SK-N-SH (cell line): ENCODE data around the gene SIGLEC15. TPM values are rescaled to one million over a fixed set of nuclear protein-coding genes. Genes with fewer than 3 reads are reported as not detected.

Experiments
- CTCF ChIA-PET: fragments of 300-600, 350-600 bp; formaldehyde crosslinking; extraction: SDS; loops from one replicate; lab custom pipeline; 2021; lab: Yijun Ruan, JAX
- POLR2A ChIA-PET: fragments of 350-600 bp; sonication (Branson Sonifier 250); formaldehyde crosslinking; extraction: SDS; loops from one replicate; lab custom pipeline; 2020; ENCODE audit warnings: antibody characterized with exemption, inconsistent platforms; lab: Yijun Ruan, JAX
- DNase-seq: peaks from one replicate; pipeline ENCODE4 v3.0.0; 2012
- H2AFZ ChIP-seq: fragments of 200-600 bp; sonication (generic); 2 replicates; pipeline ENCODE4 v1.8.1; 2016; ENCODE audit warnings: antibody characterized with exemption, mild to moderate bottlenecking, low read depth
- H3F3A ChIP-seq: fragments of 200-600 bp; sonication (generic); replicated peaks from 2 replicates; pipeline ENCODE3; 2016; ENCODE audit warnings: antibody characterized with exemption, mild to moderate bottlenecking; ENCODE audit not compliant: insufficient read depth
- H3K27ac ChIP-seq, 2 experiments: fragments of 200-500 bp in 1 of 2; fragments of 200-600 bp in 1 of 2; sonication (Bioruptor generic) in 1 of 2; sonication (generic), shearing (Covaris generic) in 1 of 2; 2 replicates each; pipeline versions ENCODE4 v1.5.1 to v1.6.1; 2014 to 2016; ENCODE audit warnings: low read depth in 2 of 2, inconsistent platforms in 1 of 2, low read length in 1 of 2, mild to moderate bottlenecking in 1 of 2, mixed read lengths in 1 of 2
- H3K27me3 ChIP-seq: fragments of 200-600 bp; sonication (generic), shearing (Covaris generic); 2 replicates; pipeline ENCODE4 v1.6.1; 2016; ENCODE audit warnings: mixed run types; ENCODE audit not compliant: insufficient read depth
- H3K36me3 ChIP-seq, 2 experiments: fragments of 200-500 bp in 1 of 2; fragments of 200-600 bp in 1 of 2; sonication (Bioruptor generic) in 1 of 2; sonication (generic) in 1 of 2; replicated peaks in 1 of 2; 2 replicates each; pipeline versions ENCODE3 to v1.5.1; 2014 to 2016; ENCODE audit warnings: low read length in 1 of 2, mild to moderate bottlenecking in 1 of 2; ENCODE audit not compliant: insufficient read depth in 2 of 2, control insufficient read depth in 1 of 2
- H3K4me1 ChIP-seq, 2 experiments: fragments of 200-500 bp in 1 of 2; fragments of 200-600 bp in 1 of 2; sonication (Bioruptor generic) in 1 of 2; sonication (generic), shearing (Covaris generic) in 1 of 2; 2 replicates each; pipeline versions ENCODE4 v1.5.1 to v1.6.1; 2014 to 2016; ENCODE audit warnings: low read depth in 1 of 2, low read length in 1 of 2, mixed run types in 1 of 2; ENCODE audit not compliant: insufficient read depth in 2 of 2, control insufficient read depth in 1 of 2
- H3K4me2 ChIP-seq: fragments of 200-600 bp; sonication (generic), shearing (Covaris generic); 2 replicates; pipeline ENCODE4 v1.6.1; 2017; ENCODE audit warnings: mixed run types
- H3K4me3 ChIP-seq, 2 experiments: fragments of 200-500 bp in 1 of 2; fragments of 200-600 bp in 1 of 2; sonication (Bioruptor generic) in 1 of 2; sonication (generic), shearing (Covaris generic) in 1 of 2; 2 replicates each; pipeline versions ENCODE4 v1.5.1 to v1.8.1; 2014 to 2016; ENCODE audit warnings: low read depth in 2 of 2, inconsistent platforms in 1 of 2, low read length in 1 of 2, mild to moderate bottlenecking in 1 of 2, mixed read lengths in 1 of 2, moderate library complexity in 1 of 2
- H3K79me2 ChIP-seq: fragments of 200-600 bp; sonication (generic); 2 replicates; pipeline ENCODE4 v1.8.1; 2017; ENCODE audit warnings: mild to moderate bottlenecking; ENCODE audit not compliant: insufficient read depth
- H3K9ac ChIP-seq: fragments of 200-600 bp; sonication (generic); 2 replicates; pipeline ENCODE4 v1.6.1; 2017; ENCODE audit warnings: mixed run types
- H3K9me2 ChIP-seq: fragments of 200-600 bp; sonication (generic); 2 replicates; pipeline ENCODE4 v1.6.1; 2017; ENCODE audit warnings: mixed run types
- H3K9me3 ChIP-seq: fragments of 200-600 bp; sonication (generic); 2 replicates; pipeline ENCODE4 v1.6.1; 2017; ENCODE audit warnings: mixed run types, mild to moderate bottlenecking, moderate library complexity
- H4K20me1 ChIP-seq: fragments of 200-600 bp; sonication (generic); 2 replicates; pipeline ENCODE4 v1.6.1; 2017; ENCODE audit warnings: mild to moderate bottlenecking, mixed run types; ENCODE audit not compliant: insufficient read depth
- CHD2 ChIP-seq: fragments of 150-350 bp; IDR thresholded peaks from 2 replicates; pipeline ENCODE4 v1.6.1; 2018; ENCODE audit warnings: low read length; ENCODE audit not compliant: partially characterized antibody
- EP300 ChIP-seq, 2 experiments: IDR thresholded peaks; 2 replicates each; pipeline versions ENCODE4 v1.4.0 to v1.6.1; 2012; ENCODE audit warnings: borderline replicate concordance in 1 of 2, low read depth in 1 of 2, low read length in 1 of 2
- FOXM1 ChIP-seq: IDR thresholded peaks from 2 replicates; pipeline ENCODE4 v1.4.0; 2012; ENCODE audit warnings: low read depth, mild to moderate bottlenecking
- GATA2 ChIP-seq: sonication (generic); formaldehyde crosslinking; IDR thresholded peaks from 2 replicates; pipeline ENCODE4 v1.5.0; 2020; ENCODE audit warnings: mild to moderate bottlenecking, missing genetic modification reagents
- NFIC ChIP-seq: IDR thresholded peaks from 2 replicates; pipeline ENCODE4 v1.4.0; 2012; ENCODE audit warnings: borderline replicate concordance
- NRF1 ChIP-seq: IDR thresholded peaks from 2 replicates; pipeline ENCODE4 v1.6.1; 2012; ENCODE audit warnings: low read depth, mild to moderate bottlenecking, low read length
- RAD21 ChIP-seq: IDR thresholded peaks from 2 replicates; pipeline ENCODE4 v1.6.1; 2012; ENCODE audit warnings: mild to moderate bottlenecking, low read length
- RFX5 ChIP-seq: IDR thresholded peaks from 2 replicates; pipeline ENCODE4 v1.6.1; 2012; ENCODE audit warnings: mild to moderate bottlenecking, improper control_type of control experiment, low read length
- RXRA ChIP-seq: IDR thresholded peaks from 2 replicates; pipeline ENCODE4 v1.4.0; 2012; ENCODE audit warnings: low read depth, mild to moderate bottlenecking, borderline replicate concordance
- SIN3A ChIP-seq: IDR thresholded peaks from 2 replicates; pipeline ENCODE4 v1.6.1; 2012; ENCODE audit warnings: low read depth, mild to moderate bottlenecking, low read length, moderate library complexity, borderline replicate concordance
- TEAD4 ChIP-seq: IDR thresholded peaks from 2 replicates; pipeline ENCODE4 v1.4.0; 2012; ENCODE audit warnings: mild to moderate bottlenecking, borderline replicate concordance; ENCODE audit not compliant: insufficient read depth
- YY1 ChIP-seq: IDR thresholded peaks from 2 replicates; pipeline ENCODE4 v1.4.0; 2012; ENCODE audit warnings: low read depth, mild to moderate bottlenecking
- WGBS: methylation state at CpG from one replicate; pipeline ENCODE4 v1.1.6; 2017; ENCODE audit warnings: low lambda C conversion rate; 5-methylcytosine and 5-hydroxymethylcytosine counted together
- polyA plus RNA-seq, 3 experiments: library from polyadenylated mRNA; depleted of rRNA; stranded (reverse); fragments of >200 nt; gene quantifications; 2 replicates each; pipeline ENCODE4 v1.2.3, GENCODE V29; 2012
- TF ChIP-seq, protein P1 (sequence below): IDR thresholded peaks from 2 replicates; pipeline ENCODE4 v1.6.1; 2012; ENCODE audit warnings: mild to moderate bottlenecking, low read depth, low read length, moderate library complexity
- TF ChIP-seq, protein P2 (sequence below): fragments of 150-350 bp; IDR thresholded peaks from 2 replicates; pipeline ENCODE4 v1.6.1; 2017; ENCODE audit warnings: antibody characterized with exemption, low read length, low read depth, borderline replicate concordance
- TF ChIP-seq, protein P3 (sequence below): fragments of 200-600 bp; sonication (generic); IDR thresholded peaks from 2 replicates; pipeline ENCODE4 v1.6.1; 2017; ENCODE audit warnings: antibody characterized with exemption, mild to moderate bottlenecking, moderate library complexity
- TF ChIP-seq, protein P4 (sequence below): IDR thresholded peaks from 2 replicates; pipeline ENCODE4 v1.4.0; 2012; ENCODE audit warnings: low read depth, borderline replicate concordance

SIGLEC15 gene
- polyA plus RNA-seq, 1 of the 3 experiments (the other 2 are of a cell fraction) = 0.10 TPM

DNA sequence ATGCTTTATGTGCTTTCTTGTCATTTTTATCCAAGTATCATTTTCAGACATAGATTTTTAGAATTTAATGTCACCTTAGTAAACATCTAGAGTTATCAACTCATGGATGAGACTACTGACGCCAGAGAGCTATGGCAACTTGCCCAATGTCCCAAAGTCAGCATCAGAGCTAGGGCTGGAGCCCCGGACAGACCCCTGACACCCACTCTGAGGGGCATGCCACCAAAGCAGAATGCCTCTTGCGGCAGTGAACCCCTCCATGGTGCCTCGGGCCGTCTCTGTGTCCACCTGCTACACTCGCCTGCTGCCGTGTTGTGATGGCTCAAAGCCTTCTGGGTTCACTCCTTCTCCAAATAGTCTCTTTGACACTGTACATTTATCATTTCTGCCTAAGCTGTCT lies 5.4 kb downstream of the SIGLEC15 start (continued):
- TF ChIP-seq, protein P1, sequence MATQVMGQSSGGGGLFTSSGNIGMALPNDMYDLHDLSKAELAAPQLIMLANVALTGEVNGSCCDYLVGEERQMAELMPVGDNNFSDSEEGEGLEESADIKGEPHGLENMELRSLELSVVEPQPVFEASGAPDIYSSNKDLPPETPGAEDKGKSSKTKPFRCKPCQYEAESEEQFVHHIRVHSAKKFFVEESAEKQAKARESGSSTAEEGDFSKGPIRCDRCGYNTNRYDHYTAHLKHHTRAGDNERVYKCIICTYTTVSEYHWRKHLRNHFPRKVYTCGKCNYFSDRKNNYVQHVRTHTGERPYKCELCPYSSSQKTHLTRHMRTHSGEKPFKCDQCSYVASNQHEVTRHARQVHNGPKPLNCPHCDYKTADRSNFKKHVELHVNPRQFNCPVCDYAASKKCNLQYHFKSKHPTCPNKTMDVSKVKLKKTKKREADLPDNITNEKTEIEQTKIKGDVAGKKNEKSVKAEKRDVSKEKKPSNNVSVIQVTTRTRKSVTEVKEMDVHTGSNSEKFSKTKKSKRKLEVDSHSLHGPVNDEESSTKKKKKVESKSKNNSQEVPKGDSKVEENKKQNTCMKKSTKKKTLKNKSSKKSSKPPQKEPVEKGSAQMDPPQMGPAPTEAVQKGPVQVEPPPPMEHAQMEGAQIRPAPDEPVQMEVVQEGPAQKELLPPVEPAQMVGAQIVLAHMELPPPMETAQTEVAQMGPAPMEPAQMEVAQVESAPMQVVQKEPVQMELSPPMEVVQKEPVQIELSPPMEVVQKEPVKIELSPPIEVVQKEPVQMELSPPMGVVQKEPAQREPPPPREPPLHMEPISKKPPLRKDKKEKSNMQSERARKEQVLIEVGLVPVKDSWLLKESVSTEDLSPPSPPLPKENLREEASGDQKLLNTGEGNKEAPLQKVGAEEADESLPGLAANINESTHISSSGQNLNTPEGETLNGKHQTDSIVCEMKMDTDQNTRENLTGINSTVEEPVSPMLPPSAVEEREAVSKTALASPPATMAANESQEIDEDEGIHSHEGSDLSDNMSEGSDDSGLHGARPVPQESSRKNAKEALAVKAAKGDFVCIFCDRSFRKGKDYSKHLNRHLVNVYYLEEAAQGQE = no peak
- no peak for TF ChIP-seq RXRA
- TF ChIP-seq, protein P2, sequence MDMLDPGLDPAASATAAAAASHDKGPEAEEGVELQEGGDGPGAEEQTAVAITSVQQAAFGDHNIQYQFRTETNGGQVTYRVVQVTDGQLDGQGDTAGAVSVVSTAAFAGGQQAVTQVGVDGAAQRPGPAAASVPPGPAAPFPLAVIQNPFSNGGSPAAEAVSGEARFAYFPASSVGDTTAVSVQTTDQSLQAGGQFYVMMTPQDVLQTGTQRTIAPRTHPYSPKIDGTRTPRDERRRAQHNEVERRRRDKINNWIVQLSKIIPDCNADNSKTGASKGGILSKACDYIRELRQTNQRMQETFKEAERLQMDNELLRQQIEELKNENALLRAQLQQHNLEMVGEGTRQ = no peak

DNA sequence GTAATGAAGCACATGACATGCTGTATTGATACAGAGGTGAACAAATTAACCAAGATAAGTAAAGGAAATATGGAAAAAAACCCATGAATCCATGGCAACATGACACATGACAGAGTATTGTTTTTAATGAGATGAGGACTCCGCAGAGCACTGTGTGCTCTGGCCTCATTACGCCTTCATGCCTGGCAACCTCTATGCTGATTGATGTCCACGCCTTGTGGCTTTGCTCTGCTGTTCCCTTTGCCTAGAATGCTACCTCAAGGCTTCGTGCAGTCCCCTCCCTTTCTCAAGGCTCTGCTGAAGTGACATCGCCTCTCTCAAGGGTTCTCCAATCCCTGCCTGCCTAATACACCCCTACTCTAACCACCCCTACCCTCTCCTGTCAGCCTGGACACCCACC lies 8.4 kb downstream of the SIGLEC15 start:
- TF ChIP-seq NRF1 = no peak
- no peak for TF ChIP-seq FOXM1
- TF ChIP-seq CHD2 = no peak
- TF ChIP-seq NFIC = no peak
- TF ChIP-seq SIN3A = no peak
- TF ChIP-seq, protein P2 = no peak
- TF ChIP-seq TEAD4 = no peak
- TF ChIP-seq, protein P3, sequence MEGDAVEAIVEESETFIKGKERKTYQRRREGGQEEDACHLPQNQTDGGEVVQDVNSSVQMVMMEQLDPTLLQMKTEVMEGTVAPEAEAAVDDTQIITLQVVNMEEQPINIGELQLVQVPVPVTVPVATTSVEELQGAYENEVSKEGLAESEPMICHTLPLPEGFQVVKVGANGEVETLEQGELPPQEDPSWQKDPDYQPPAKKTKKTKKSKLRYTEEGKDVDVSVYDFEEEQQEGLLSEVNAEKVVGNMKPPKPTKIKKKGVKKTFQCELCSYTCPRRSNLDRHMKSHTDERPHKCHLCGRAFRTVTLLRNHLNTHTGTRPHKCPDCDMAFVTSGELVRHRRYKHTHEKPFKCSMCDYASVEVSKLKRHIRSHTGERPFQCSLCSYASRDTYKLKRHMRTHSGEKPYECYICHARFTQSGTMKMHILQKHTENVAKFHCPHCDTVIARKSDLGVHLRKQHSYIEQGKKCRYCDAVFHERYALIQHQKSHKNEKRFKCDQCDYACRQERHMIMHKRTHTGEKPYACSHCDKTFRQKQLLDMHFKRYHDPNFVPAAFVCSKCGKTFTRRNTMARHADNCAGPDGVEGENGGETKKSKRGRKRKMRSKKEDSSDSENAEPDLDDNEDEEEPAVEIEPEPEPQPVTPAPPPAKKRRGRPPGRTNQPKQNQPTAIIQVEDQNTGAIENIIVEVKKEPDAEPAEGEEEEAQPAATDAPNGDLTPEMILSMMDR = no peak
- TF ChIP-seq GATA2 (CRISPR knock-in tag) = no peak
- TF ChIP-seq RAD21 = no peak
- TF ChIP-seq YY1 = no peak
- TF ChIP-seq, protein P4, sequence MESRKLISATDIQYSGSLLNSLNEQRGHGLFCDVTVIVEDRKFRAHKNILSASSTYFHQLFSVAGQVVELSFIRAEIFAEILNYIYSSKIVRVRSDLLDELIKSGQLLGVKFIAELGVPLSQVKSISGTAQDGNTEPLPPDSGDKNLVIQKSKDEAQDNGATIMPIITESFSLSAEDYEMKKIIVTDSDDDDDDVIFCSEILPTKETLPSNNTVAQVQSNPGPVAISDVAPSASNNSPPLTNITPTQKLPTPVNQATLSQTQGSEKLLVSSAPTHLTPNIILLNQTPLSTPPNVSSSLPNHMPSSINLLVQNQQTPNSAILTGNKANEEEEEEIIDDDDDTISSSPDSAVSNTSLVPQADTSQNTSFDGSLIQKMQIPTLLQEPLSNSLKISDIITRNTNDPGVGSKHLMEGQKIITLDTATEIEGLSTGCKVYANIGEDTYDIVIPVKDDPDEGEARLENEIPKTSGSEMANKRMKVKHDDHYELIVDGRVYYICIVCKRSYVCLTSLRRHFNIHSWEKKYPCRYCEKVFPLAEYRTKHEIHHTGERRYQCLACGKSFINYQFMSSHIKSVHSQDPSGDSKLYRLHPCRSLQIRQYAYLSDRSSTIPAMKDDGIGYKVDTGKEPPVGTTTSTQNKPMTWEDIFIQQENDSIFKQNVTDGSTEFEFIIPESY = no peak
- no peak for TF ChIP-seq RFX5
- no peak for TF ChIP-seq EP300 (IDR thresholded peaks at IDR 0.05; ENCODE audit: borderline replicate concordance in 1 of 2, low read depth in 1 of 2, low read length in 1 of 2)
- TF ChIP-seq, protein P1 = no peak
- TF ChIP-seq, all 33 proteins: peak for 0
- CTCF ChIA-PET = interaction anchor here (0.6 to 1.1 kb wide), 3 partner anchors 59 to 111 kb away, joined by 3 read pairs; no protein-coding TSS in a partner anchor
- no peak for DNase-seq
- no peak overlapping the region for H3K9ac ChIP-seq
- H3K36me3 ChIP-seq = no peaks in the 10 kb centered on the region
- WGBS = 85% methylated on average over 5 of the region's 5 CpGs
- no peaks in the 10 kb centered on the region for H3K9me2 ChIP-seq
- no peak overlapping the region for H3K27ac ChIP-seq
- peaks cover 6 to 15% of the 10 kb centered on the region in 2 experiments; a peak in 2 of 4 replicates for H3K4me1 ChIP-seq
- H3K9me3 ChIP-seq = no peaks in the 10 kb centered on the region
- POLR2A ChIA-PET = no interaction called here
- no peaks in the 10 kb centered on the region for H4K20me1 ChIP-seq
- no peak overlapping the region for H3K4me2 ChIP-seq
- no peaks in the 10 kb centered on the region for H3K79me2 ChIP-seq
- H2AFZ ChIP-seq = no peak overlapping the region
- H3F3A ChIP-seq = no peaks in the 10 kb centered on the region
- no peak overlapping the region for H3K4me3 ChIP-seq
- H3K27me3 ChIP-seq = no peaks in the 10 kb centered on the region
